Testis (tissue), 2 donors: ENCODE measurements around the gene CENPQ.

Experiments used
- CTCF ChIP-seq, 3 experiments: fragments of 450-650 bp in 2 of 3; fragments of 200-600 bp in 1 of 3; sonication (generic) in 1 of 3; IDR thresholded peaks; one replicate each; pipeline ENCODE4 v1.5.1; 2016 to 2019; ENCODE audit warnings: antibody characterized with exemption in 3 of 3, mild to moderate bottlenecking in 2 of 3, moderate library complexity in 1 of 3
- POLR2A ChIP-seq: fragments of 450-650 bp; IDR thresholded peaks from one replicate; pipeline ENCODE4 v1.6.1; 2017; ENCODE audit warnings: antibody characterized with exemption, mild to moderate bottlenecking, moderate library complexity

- TF ChIP-seq CTCF (IDR thresholded peaks at IDR 0.05), result no peak
- no peak for TF ChIP-seq POLR2A
Observed at GRCh38 chr6:49499623-49500022, 36.5 kb downstream of the CENPQ start, which contains the start of gene GLYATL3.
